OCI-LY1 (cell line): ENCODE data around the gene RERE.

ENCODE experiments used
- CTCF ChIP-seq: fragments of 200-600 bp; sonication (generic), shearing (Covaris generic); IDR thresholded peaks from 2 replicates; pipeline ENCODE4 v1.5.1; 2017; ENCODE audit warnings: mild to moderate bottlenecking, antibody characterized with exemption, low read length, moderate library complexity, mixed read lengths
- EZH2 ChIP-seq: fragments of 200-600 bp; sonication (generic), shearing (Covaris generic); IDR thresholded peaks from 2 replicates; pipeline ENCODE4 v1.8.0; 2017; ENCODE audit warnings: borderline replicate concordance, mixed run types, mild to moderate bottlenecking, antibody characterized with exemption, low read length, moderate library complexity, mixed read lengths

- TF ChIP-seq CTCF (no peak), EZH2 (no peak)
Measured at GRCh38 chr1:8419861-8420260, 397.6 kb downstream of the RERE start.
